DND-41 (cell line): ENCODE measurements around the gene MEAK7.

Experiments used
- ATAC-seq: fragments of 200-7000 bp; cut with Tn5 transposase; 3 replicates; pipeline ENCODE4 v1.9.1; 2021; ENCODE audit warnings: low read depth; ENCODE audit not compliant: insufficient read depth
- DNase-seq: peaks from one replicate; pipeline ENCODE4 v3.0.0-alpha.2; 2020
- H2AFZ ChIP-seq: 2 replicates; pipeline ENCODE4 v1.6.0; 2012; ENCODE audit warnings: low read depth, low read length
- H3K27ac ChIP-seq: 2 replicates; pipeline ENCODE4 v1.5.1; 2012; ENCODE audit warnings: low read length, inconsistent platforms
- H3K27me3 ChIP-seq: fragments of 200-600 bp; sonication (generic); 2 replicates; pipeline ENCODE4 v1.6.0; 2012; ENCODE audit warnings: low read length, mild to moderate bottlenecking, inconsistent platforms; ENCODE audit not compliant: insufficient read depth, poor library complexity
- H3K36me3 ChIP-seq: 2 replicates; pipeline ENCODE4 v1.5.1; 2012; ENCODE audit warnings: low read length, inconsistent platforms; ENCODE audit not compliant: insufficient read depth
- H3K4me1 ChIP-seq: 2 replicates; pipeline ENCODE4 v1.5.1; 2012; ENCODE audit warnings: mild to moderate bottlenecking, low read length; ENCODE audit not compliant: insufficient read depth
- H3K4me2 ChIP-seq: 2 replicates; pipeline ENCODE4 v1.6.0; 2012; ENCODE audit warnings: mild to moderate bottlenecking, moderate library complexity, low read length, inconsistent platforms; ENCODE audit not compliant: insufficient read depth
- H3K4me3 ChIP-seq, 2 experiments: fragments of 200-600 bp in 1 of 2; shearing (Covaris generic) in 1 of 2; 2 replicates each; pipeline ENCODE4 v1.5.1; 2012 to 2016; ENCODE audit warnings: inconsistent platforms in 2 of 2, low read length in 2 of 2, mild to moderate bottlenecking in 2 of 2, low read depth in 1 of 2, moderate library complexity in 1 of 2
- H3K79me2 ChIP-seq: 2 replicates; pipeline ENCODE4 v1.6.0; 2012; ENCODE audit warnings: low read length, inconsistent platforms; ENCODE audit not compliant: insufficient read depth
- H3K9ac ChIP-seq: 2 replicates; pipeline ENCODE4 v1.6.0; 2012; ENCODE audit warnings: low read depth, mild to moderate bottlenecking, inconsistent platforms, low read length, moderate library complexity
- H3K9me3 ChIP-seq: 2 replicates; pipeline ENCODE4 v1.5.1; 2012; ENCODE audit warnings: low read length, moderate library complexity, mild to moderate bottlenecking, inconsistent platforms; ENCODE audit not compliant: insufficient read depth, severe bottlenecking
- H4K20me1 ChIP-seq: 2 replicates; pipeline ENCODE4 v1.6.0; 2012; ENCODE audit warnings: low read length; ENCODE audit not compliant: insufficient read depth
- CTCF ChIP-seq: IDR thresholded peaks from 2 replicates; pipeline ENCODE4 v1.5.1; 2012; ENCODE audit warnings: borderline replicate concordance, low read length, moderate library complexity, mild to moderate bottlenecking; ENCODE audit not compliant: poor library complexity, severe bottlenecking; ENCODE audit errors: extremely low read depth
- EZH2 ChIP-seq: IDR thresholded peaks from 3 replicates; pipeline ENCODE4 v1.6.1; 2012; ENCODE audit warnings: borderline replicate concordance, low read depth, mild to moderate bottlenecking, moderate library complexity, low read length, inconsistent platforms; ENCODE audit not compliant: severe bottlenecking

Gene MEAK7

GRCh38 chr16:84477661-84478060 lies 26.8 kb downstream of the MEAK7 start:
- Histone ChIP-seq H3K4me3 (no peak overlapping the region), H3K27me3 (no peaks in the 10 kb centered on the region), H3K79me2 (no peaks in the 10 kb centered on the region), H2AFZ (no peak overlapping the region), H4K20me1 (no peaks in the 10 kb centered on the region), H3K27ac (no peak overlapping the region), H3K36me3 (no peaks in the 10 kb centered on the region), H3K4me2 (no peak overlapping the region), H3K9ac (no peak overlapping the region), H3K4me1 (no peaks in the 10 kb centered on the region), H3K9me3 (no peaks in the 10 kb centered on the region)
- DNase-seq (no peak), ATAC-seq (no peak)
- TF ChIP-seq CTCF (no peak), EZH2 (no peak)

- no peak overlapping the region for H3K4me2 ChIP-seq
- H3K4me1 ChIP-seq: no peaks in the 10 kb centered on the region
- no peak overlapping the region for H2AFZ ChIP-seq
- H3K36me3 ChIP-seq: no peaks in the 10 kb centered on the region
- no peaks in the 10 kb centered on the region for H3K9me3 ChIP-seq
- no peak for DNase-seq
- H3K27me3 ChIP-seq: no peaks in the 10 kb centered on the region
- no peak for ATAC-seq
- H3K79me2 ChIP-seq: no peaks in the 10 kb centered on the region
- no peak overlapping the region for H3K9ac ChIP-seq
- no peak overlapping the region for H3K27ac ChIP-seq
- H3K4me3 ChIP-seq: no peak overlapping the region
- no peaks in the 10 kb centered on the region for H4K20me1 ChIP-seq
- TF ChIP-seq EZH2 (no peak), CTCF (no peak)
Observed at GRCh38 chr16:84476401-84476800, 28.1 kb downstream of the MEAK7 start.

GRCh38 chr16:84475643-84476240 lies 28.7 kb downstream of the MEAK7 start:
- no peak overlapping the region for H3K27ac ChIP-seq
- no peaks in the 10 kb centered on the region for H3K27me3 ChIP-seq
- H3K9me3 ChIP-seq: no peaks in the 10 kb centered on the region
- no peak overlapping the region for H3K4me2 ChIP-seq
- TF ChIP-seq CTCF (no peak), EZH2 (no peak)
- H3K79me2 ChIP-seq: no peaks in the 10 kb centered on the region
- no peaks in the 10 kb centered on the region for H3K4me1 ChIP-seq
- no peaks in the 10 kb centered on the region for H3K36me3 ChIP-seq
- H4K20me1 ChIP-seq: no peaks in the 10 kb centered on the region
- ATAC-seq: no peak
- DNase-seq: no peak
- H3K4me3 ChIP-seq: no peak overlapping the region
- no peak overlapping the region for H2AFZ ChIP-seq
- H3K9ac ChIP-seq: no peak overlapping the region
